Measurements from ENCODE around the gene ZNF490. TPM values are rescaled to one million over a fixed set of nuclear protein-coding genes. Genes with fewer than 3 reads are reported as not detected.
A peak's percentile ranks its signal among the peaks of the same experiment; 100 is the strongest.

Gene ZNF490
- total RNA-seq, 2 experiments from 2014 or later: 6.2 to 7.1 TPM

DNA sequence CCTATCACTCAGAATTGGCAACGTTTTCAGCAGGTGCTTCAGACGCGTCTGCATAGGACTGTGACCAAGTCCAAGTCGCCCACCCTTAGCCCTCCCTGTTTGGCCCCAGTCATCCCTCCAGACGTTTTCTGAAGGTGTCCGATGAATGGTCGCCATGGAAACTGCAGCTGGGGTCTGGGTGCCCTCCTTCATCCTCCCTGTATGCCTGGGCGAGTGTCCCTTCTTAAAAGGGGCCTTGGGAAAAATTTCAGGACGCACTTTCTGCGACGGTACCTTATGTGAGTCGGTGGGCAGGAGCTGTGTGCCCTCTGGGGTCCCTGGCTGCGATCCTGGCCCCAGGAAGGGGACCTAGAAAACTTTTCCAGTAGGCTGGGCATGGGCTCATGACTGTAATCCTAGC is 30.8 kb upstream of the ZNF490 start:
- DNase-seq (no peak), ATAC-seq (ENCODE audit: poor library complexity) (no peak)
- peaks cover 2% of the 10 kb centered on the region for H3K36me3 ChIP-seq (ENCODE audit: insufficient read depth, low read length)
- ChIA-PET POLR2A (no interaction called here), CTCF (interaction anchor here (3.0 kb wide), 1 partner anchor 32 kb away, joined by 22 read pairs; the partner anchor contains the start of genes ZNF490 and ZNF791)
- no peak overlapping the region for H3K27ac ChIP-seq (ENCODE audit: low read depth in 1 of 2, low read length in 2 of 2)
- Mint-ChIP-seq H3K36me3 (ENCODE audit: low read depth) (peaks cover 15% of the 10 kb centered on the region), H3K4me3 (no peak overlapping the region), H3K27me3 (no peaks in the 10 kb centered on the region), H3K27ac (no peak overlapping the region), H3K9me3 (no peaks in the 10 kb centered on the region), H3K4me1 (ENCODE audit: low read depth) (peaks cover 13% of the 10 kb centered on the region)
- intact Hi-C loops (cut with DNase I, micrococcal nuclease): loop anchor here (2.0 kb wide), 3 partner anchors 27 to 31 kb away; partner anchors contain the start of genes ZNF490 (in 1 of the 2) and ZNF791 (in 1 of the 2)
- TF ChIP-seq, protein P1, sequence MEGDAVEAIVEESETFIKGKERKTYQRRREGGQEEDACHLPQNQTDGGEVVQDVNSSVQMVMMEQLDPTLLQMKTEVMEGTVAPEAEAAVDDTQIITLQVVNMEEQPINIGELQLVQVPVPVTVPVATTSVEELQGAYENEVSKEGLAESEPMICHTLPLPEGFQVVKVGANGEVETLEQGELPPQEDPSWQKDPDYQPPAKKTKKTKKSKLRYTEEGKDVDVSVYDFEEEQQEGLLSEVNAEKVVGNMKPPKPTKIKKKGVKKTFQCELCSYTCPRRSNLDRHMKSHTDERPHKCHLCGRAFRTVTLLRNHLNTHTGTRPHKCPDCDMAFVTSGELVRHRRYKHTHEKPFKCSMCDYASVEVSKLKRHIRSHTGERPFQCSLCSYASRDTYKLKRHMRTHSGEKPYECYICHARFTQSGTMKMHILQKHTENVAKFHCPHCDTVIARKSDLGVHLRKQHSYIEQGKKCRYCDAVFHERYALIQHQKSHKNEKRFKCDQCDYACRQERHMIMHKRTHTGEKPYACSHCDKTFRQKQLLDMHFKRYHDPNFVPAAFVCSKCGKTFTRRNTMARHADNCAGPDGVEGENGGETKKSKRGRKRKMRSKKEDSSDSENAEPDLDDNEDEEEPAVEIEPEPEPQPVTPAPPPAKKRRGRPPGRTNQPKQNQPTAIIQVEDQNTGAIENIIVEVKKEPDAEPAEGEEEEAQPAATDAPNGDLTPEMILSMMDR (IDR thresholded peaks at IDR 0.05): no peak
- no peak overlapping the region for H3K4me3 ChIP-seq (ENCODE audit: low read length)
- no peaks in the 10 kb centered on the region for H3K9me3 ChIP-seq (ENCODE audit: control insufficient read depth in 1 of 2, insufficient read depth in 1 of 2, low read length in 2 of 2)
- H3K27me3 ChIP-seq (ENCODE audit: control insufficient read depth in 1 of 2, insufficient read depth in 2 of 2, low read length in 2 of 2): no peaks in the 10 kb centered on the region
- peaks cover 13% of the 10 kb centered on the region for H3K4me1 ChIP-seq (ENCODE audit: insufficient read depth, low read length)

DNA sequence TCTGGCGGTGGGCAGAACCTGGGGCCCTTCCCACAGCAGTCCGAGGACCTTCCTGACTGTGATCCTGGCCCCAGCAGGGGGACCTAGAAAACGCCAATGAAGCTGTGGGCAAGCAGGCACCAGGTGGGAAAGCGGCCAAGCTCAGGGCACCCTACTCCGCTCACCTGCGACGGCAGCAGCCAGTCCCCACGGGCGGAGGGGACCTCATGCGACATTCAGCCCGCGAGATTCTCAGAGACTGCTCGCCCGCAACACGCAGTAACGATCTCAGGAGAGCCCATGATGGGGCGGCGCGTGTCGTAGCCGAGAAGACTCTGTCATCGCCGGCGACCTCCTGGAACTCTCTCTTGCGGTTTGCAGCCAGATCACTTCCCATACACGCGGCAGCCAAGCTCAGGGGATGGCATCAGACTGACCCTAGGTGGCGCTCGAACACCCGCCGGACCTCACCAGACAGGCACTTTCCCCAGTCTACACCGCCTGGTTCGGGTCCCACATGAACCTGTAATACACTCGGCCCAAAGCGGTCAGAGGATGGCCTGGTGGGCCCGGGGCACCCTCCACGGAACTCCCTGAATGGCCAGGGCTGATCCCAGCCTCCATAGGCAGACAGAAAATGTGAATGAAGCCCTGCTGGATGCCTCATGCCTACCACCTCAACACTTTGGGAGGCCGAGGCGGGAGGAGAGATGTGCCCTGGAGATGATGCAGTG is 29.4 kb upstream of the ZNF490 start:
- ChIA-PET POLR2A (interaction anchor here (0.6 to 1.3 kb wide), 11 partner anchors 9 to 154 kb away, joined by 3 to 8 read pairs (median 3); partner anchors contain the start of genes MAN2B1, WDR83, ZNF490 and ZNF791), CTCF (interaction anchor here (0.6 to 3.0 kb wide), 20 partner anchors 9 to 76 kb away, joined by 3 to 28 read pairs (median 5); partner anchors contain the start of genes DHPS, MAN2B1, WDR83 and ZNF490)
- H3K4me1 ChIP-seq (ENCODE audit: insufficient read depth, low read length): peaks cover 16% of the 10 kb centered on the region
- peak overlapping the region; percentile 55 for H3K4me3 Mint-ChIP-seq
- TF ChIP-seq, protein P1 (IDR thresholded peaks at IDR 0.05): peak; percentile 97
- H3K27ac Mint-ChIP-seq: peak overlapping the region; percentile 71
- no peaks in the 10 kb centered on the region for H3K9me3 ChIP-seq (ENCODE audit: control insufficient read depth in 1 of 2, insufficient read depth in 1 of 2, low read length in 2 of 2)
- DNase-seq (peak; percentile 72 to 92 (median 80)), ATAC-seq (ENCODE audit: poor library complexity) (peak; percentile 72)
- no peaks in the 10 kb centered on the region for H3K9me3 Mint-ChIP-seq
- peaks cover 10% of the 10 kb centered on the region for H3K36me3 Mint-ChIP-seq (ENCODE audit: low read depth)
- no peak overlapping the region for H3K27ac ChIP-seq (ENCODE audit: low read depth in 1 of 2, low read length in 2 of 2)
- intact Hi-C loops (cut with DNase I, micrococcal nuclease): loop anchor here (1.0 to 2.0 kb wide), 4 partner anchors 27 to 33 kb away; partner anchors contain the start of genes ZNF490 (in 1 of the 2) and ZNF791 (in 1 of the 2)
- H3K27me3 Mint-ChIP-seq: no peaks in the 10 kb centered on the region
- H3K27me3 ChIP-seq (ENCODE audit: control insufficient read depth in 1 of 2, insufficient read depth in 2 of 2, low read length in 2 of 2): no peaks in the 10 kb centered on the region
- peaks cover 22% of the 10 kb centered on the region for H3K4me1 Mint-ChIP-seq (ENCODE audit: low read depth)
- H3K4me3 ChIP-seq (ENCODE audit: low read length): peak overlapping the region; percentile 22
- peaks cover 2% of the 10 kb centered on the region for H3K36me3 ChIP-seq (ENCODE audit: insufficient read depth, low read length)

DNA sequence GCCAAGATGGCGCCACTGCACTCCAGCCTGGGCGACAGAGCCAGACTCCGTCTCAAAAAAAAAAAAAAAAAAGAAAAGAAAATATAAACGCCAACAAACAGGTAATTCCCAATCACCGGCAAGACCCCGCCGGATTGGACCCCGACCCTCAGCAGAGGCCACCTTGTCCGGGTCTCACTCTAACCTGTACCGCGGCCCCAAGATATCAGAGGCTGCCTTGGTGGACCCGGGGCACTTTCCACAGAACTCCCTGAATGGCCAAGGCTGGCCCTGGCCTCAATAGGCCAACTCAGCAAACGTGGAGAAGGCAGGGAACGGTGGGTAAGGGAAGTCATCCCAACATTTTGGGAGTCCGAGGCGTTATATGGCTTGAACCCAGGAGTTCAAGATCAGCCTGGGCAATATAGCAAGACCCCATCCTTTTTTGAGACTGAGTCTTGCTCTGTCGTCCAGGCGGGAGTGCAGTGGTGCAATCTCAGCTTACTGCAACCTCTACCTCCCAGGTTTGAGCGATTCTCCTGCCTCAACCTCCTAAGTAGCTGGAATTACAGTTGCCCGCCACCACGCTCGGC is 28.1 kb upstream of the ZNF490 start:
- H3K4me1 ChIP-seq (ENCODE audit: insufficient read depth, low read length): peaks cover 18% of the 10 kb centered on the region
- ChIA-PET POLR2A (no interaction called here), CTCF (interaction anchor here (2.4 kb wide), 1 partner anchor 25 kb away, joined by 28 read pairs; no protein-coding TSS in a partner anchor)
- H3K4me3 ChIP-seq (ENCODE audit: low read length): no peak overlapping the region
- intact Hi-C loops (cut with DNase I, micrococcal nuclease): no loop called here
- Mint-ChIP-seq H3K36me3 (ENCODE audit: low read depth) (peaks cover 3% of the 10 kb centered on the region), H3K4me3 (no peak overlapping the region), H3K9me3 (no peaks in the 10 kb centered on the region), H3K4me1 (ENCODE audit: low read depth) (peaks cover 26% of the 10 kb centered on the region), H3K27me3 (no peaks in the 10 kb centered on the region), H3K27ac (no peak overlapping the region)
- no peak overlapping the region for H3K27ac ChIP-seq (ENCODE audit: low read depth in 1 of 2, low read length in 2 of 2)
- H3K36me3 ChIP-seq (ENCODE audit: insufficient read depth, low read length): no peaks in the 10 kb centered on the region
- H3K27me3 ChIP-seq (ENCODE audit: control insufficient read depth in 1 of 2, insufficient read depth in 2 of 2, low read length in 2 of 2): no peaks in the 10 kb centered on the region
- no peak for DNase-seq
- no peaks in the 10 kb centered on the region for H3K9me3 ChIP-seq (ENCODE audit: control insufficient read depth in 1 of 2, insufficient read depth in 1 of 2, low read length in 2 of 2)
- no peak for ATAC-seq (ENCODE audit: poor library complexity)
- TF ChIP-seq, protein P1 (IDR thresholded peaks at IDR 0.05): no peak

Measured in CD4-positive, alpha-beta T cell (primary cell).